Keratinocyte (primary cell): Measurements from ENCODE around the gene DMRT1. TPM values are rescaled to one million over a fixed set of nuclear protein-coding genes. Genes with fewer than 3 reads are reported as not detected.
A peak's percentile ranks its signal among the peaks of the same experiment; 100 is the strongest.

Experiments used
- DNase-seq: peaks from one replicate; pipeline ENCODE4 v3.0.0-alpha.2; 2011; ENCODE audit warnings: low read depth, missing footprints, low spot score
- FAIRE-seq: peaks from 2 replicates; lab custom pipeline; 2011; peaks lifted over from hg19 to GRCh38; lab: Jason Lieb, UNC
- H2AFZ ChIP-seq: 2 replicates; pipeline ENCODE4 v1.6.0; 2012; ENCODE audit warnings: low read length, control low read depth, inconsistent platforms; ENCODE audit not compliant: control insufficient read depth
- H3K27ac ChIP-seq: 2 replicates; pipeline ENCODE4 v1.5.1; 2011; ENCODE audit warnings: low read length; ENCODE audit not compliant: control insufficient read depth, insufficient read depth
- H3K27me3 ChIP-seq: 3 replicates; pipeline ENCODE4 v1.6.0; 2011; ENCODE audit warnings: low read length; ENCODE audit not compliant: control insufficient read depth, insufficient read depth; ENCODE audit errors: extremely low read depth
- H3K36me3 ChIP-seq, 2 experiments: 2 replicates in 1 of 2; 3 replicates in 1 of 2; pipeline ENCODE4 v1.5.1; 2011; ENCODE audit warnings: low read length in 2 of 2, mild to moderate bottlenecking in 1 of 2; ENCODE audit not compliant: control insufficient read depth in 2 of 2, insufficient read depth in 2 of 2; ENCODE audit errors: extremely low read depth in 1 of 2
- H3K4me1 ChIP-seq: 3 replicates; pipeline ENCODE4 v1.5.1; 2011; ENCODE audit warnings: low read length; ENCODE audit not compliant: control insufficient read depth, insufficient read depth; ENCODE audit errors: extremely low read depth
- H3K4me2 ChIP-seq: 3 replicates; pipeline ENCODE4 v1.6.0; 2011; ENCODE audit warnings: low read depth, low read length; ENCODE audit not compliant: control insufficient read depth, insufficient read depth; ENCODE audit errors: extremely low read depth
- H3K4me3 ChIP-seq, 3 experiments: fragments of 200-600 bp in 1 of 3; sonication (generic) in 1 of 3; 2 replicates in 2 of 3; 3 replicates in 1 of 3; pipeline ENCODE4 v1.5.1; 2011 to 2016; ENCODE audit warnings: low read length in 3 of 3, mild to moderate bottlenecking in 3 of 3, control low read depth in 2 of 3, inconsistent platforms in 1 of 3, low read depth in 1 of 3, mixed read lengths in 1 of 3, mixed run types in 1 of 3, moderate library complexity in 1 of 3; ENCODE audit not compliant: control insufficient read depth in 2 of 3, insufficient read depth in 2 of 3; ENCODE audit errors: extremely low read depth in 1 of 3
- H3K79me2 ChIP-seq: 2 replicates; pipeline ENCODE4 v1.6.0; 2012; ENCODE audit warnings: low read length; ENCODE audit not compliant: control insufficient read depth, insufficient read depth
- H3K9ac ChIP-seq: 3 replicates; pipeline ENCODE4 v1.6.0; 2011; ENCODE audit warnings: low read length; ENCODE audit not compliant: control insufficient read depth, insufficient read depth; ENCODE audit errors: extremely low read depth
- H3K9me1 ChIP-seq: 3 replicates; pipeline ENCODE4 v1.6.0; 2011; ENCODE audit warnings: low read length; ENCODE audit not compliant: control insufficient read depth, insufficient read depth; ENCODE audit errors: extremely low read depth
- H3K9me3 ChIP-seq: 2 replicates; pipeline ENCODE4 v1.5.1; 2012; ENCODE audit warnings: low read depth, low read length; ENCODE audit not compliant: control insufficient read depth
- H4K20me1 ChIP-seq: 3 replicates; pipeline ENCODE4 v1.6.0; 2011; ENCODE audit warnings: low read length; ENCODE audit not compliant: control insufficient read depth, insufficient read depth; ENCODE audit errors: extremely low read depth
- EZH2 ChIP-seq: IDR thresholded peaks from one replicate; pipeline ENCODE4 v1.6.1; 2012; ENCODE audit warnings: inconsistent platforms, mild to moderate bottlenecking, low read length, moderate library complexity
- dilution Hi-C: fragments of 300-500 bp; cut with MboI; formaldehyde crosslinking; loops from one replicate; pipeline ENCODE4 v1.7.0; 2020; ENCODE audit warnings: low sequenced_read_pairs; ENCODE audit not compliant: extremely low pct_ligation_motif_present
- polyA plus RNA-seq, 5 experiments: library from polyadenylated mRNA; depleted of rRNA in 3 of 5; stranded (reverse) in 3 of 5; stranded (forward) in 1 of 5; unstranded in 1 of 5; fragments of >200 nt; gene quantifications; 1 replicate in 1 of 5; 2 replicates in 3 of 5; 3 replicates in 1 of 5; pipeline versions ENCODE4 v1.2.1 to v1.2.3, GENCODE V29; 2011 to 2012; ENCODE audit warnings: missing spikeins in 2 of 5, low read depth in 1 of 5, low replicate concordance in 1 of 5
- TF ChIP-seq, protein P1 (sequence below), 3 experiments: IDR thresholded peaks in 1 of 3; conservative IDR thresholded peaks in 1 of 3; optimal IDR thresholded peaks in 1 of 3; 2 replicates in 2 of 3; 3 replicates in 1 of 3; pipeline versions ENCODE3 to v1.5.1; 2011; ENCODE audit warnings: low read length in 3 of 3, mild to moderate bottlenecking in 3 of 3, moderate library complexity in 2 of 3, control low read depth in 1 of 3, inconsistent platforms in 1 of 3; ENCODE audit not compliant: insufficient read depth in 2 of 3; ENCODE audit errors: extremely low read depth in 1 of 3

The DMRT1 gene
- polyA plus RNA-seq, 1 donor (not counting 4 experiments of a cell fraction or from before 2014, with no cell fraction given), result not detected

DNA sequence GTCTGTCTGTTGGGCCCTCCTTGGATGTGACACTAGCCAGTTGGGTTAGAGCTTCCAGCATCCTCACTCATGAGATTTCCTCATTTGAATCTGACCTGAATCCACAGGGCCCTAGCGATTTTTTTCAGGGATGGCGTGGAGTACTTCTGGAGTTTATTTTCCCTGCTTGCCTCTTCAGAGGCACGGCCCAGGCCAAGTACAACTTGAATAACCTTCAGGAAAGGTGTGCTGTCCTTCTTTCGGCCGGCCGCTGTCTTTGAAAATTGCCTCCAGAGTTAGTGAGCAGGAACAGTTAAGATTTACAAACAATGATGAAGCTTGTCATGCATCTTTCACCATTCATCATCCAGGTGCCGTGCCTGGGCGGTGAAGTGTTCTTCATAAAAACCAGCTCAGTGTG, 85.5 kb downstream of the DMRT1 start:
- dilution Hi-C loops, result no loop called here

DNA sequence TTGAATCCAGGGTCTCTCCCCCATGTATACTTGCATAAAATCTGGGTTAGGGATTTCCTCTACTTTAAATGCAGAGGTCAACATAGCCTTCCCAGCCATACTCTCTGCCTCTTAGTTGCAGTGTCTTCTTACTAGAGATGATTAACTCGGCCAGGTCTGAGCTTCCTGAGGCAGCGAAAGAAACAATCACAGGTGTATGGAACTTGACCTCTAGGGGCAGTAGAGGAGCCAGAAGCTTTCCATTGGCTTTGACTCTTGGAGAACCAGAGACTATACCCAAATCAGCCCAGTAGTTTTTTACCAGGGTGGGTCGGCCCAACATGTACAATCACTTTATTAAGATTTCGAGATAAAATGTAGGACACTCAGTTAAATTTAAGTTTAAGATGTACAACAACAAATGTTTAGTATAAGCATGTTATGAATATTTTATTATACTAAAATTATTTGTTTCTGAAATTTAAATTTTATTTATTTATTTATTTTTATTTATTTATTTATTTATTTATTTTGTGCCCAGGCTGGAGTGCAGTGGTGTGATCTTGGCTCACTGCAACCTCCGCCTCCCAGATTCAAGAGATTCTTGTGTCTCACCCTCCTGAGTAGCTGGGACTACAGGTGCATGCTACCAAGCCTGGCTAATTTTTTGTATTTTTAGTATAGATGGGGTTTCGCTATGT, 87.0 kb downstream of the DMRT1 start:
- Histone ChIP-seq H3K27me3 (no peaks in the 10 kb centered on the region), H2AFZ (no peak overlapping the region), H4K20me1 (no peaks in the 10 kb centered on the region), H3K36me3 (no peaks in the 10 kb centered on the region), H3K4me3 (no peak overlapping the region), H3K9me3 (no peaks in the 10 kb centered on the region), H3K9ac (no peak overlapping the region), H3K4me2 (no peak overlapping the region), H3K9me1 (no peaks in the 10 kb centered on the region), H3K4me1 (no peaks in the 10 kb centered on the region), H3K27ac (no peak overlapping the region), H3K79me2 (no peaks in the 10 kb centered on the region)
- FAIRE-seq (no peak), DNase-seq (no peak)
- no peak for TF ChIP-seq EZH2
- TF ChIP-seq, protein P1, sequence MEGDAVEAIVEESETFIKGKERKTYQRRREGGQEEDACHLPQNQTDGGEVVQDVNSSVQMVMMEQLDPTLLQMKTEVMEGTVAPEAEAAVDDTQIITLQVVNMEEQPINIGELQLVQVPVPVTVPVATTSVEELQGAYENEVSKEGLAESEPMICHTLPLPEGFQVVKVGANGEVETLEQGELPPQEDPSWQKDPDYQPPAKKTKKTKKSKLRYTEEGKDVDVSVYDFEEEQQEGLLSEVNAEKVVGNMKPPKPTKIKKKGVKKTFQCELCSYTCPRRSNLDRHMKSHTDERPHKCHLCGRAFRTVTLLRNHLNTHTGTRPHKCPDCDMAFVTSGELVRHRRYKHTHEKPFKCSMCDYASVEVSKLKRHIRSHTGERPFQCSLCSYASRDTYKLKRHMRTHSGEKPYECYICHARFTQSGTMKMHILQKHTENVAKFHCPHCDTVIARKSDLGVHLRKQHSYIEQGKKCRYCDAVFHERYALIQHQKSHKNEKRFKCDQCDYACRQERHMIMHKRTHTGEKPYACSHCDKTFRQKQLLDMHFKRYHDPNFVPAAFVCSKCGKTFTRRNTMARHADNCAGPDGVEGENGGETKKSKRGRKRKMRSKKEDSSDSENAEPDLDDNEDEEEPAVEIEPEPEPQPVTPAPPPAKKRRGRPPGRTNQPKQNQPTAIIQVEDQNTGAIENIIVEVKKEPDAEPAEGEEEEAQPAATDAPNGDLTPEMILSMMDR (optimal IDR thresholded peaks at IDR 0.05 in 1 of 3, IDR thresholded peaks at IDR 0.05 in 1 of 3, conservative IDR thresholded peaks at IDR 0.05 in 1 of 3; ENCODE audit: extremely low read depth in 1 of 3, insufficient read depth in 2 of 3, low read length in 3 of 3), result peak; percentile 31 to 51 (median 49)
- dilution Hi-C loops, result no loop called here

More for the DNA sequence above, 85.5 kb downstream of the DMRT1 start:
- no peaks in the 10 kb centered on the region for H4K20me1 ChIP-seq
- no peak for FAIRE-seq
- no peaks in the 10 kb centered on the region for H3K9me1 ChIP-seq
- no peak overlapping the region for H3K9ac ChIP-seq
- H3K36me3 ChIP-seq, result no peaks in the 10 kb centered on the region
- no peak overlapping the region for H3K4me2 ChIP-seq
- no peak overlapping the region for H3K4me3 ChIP-seq
- no peak overlapping the region for H3K27ac ChIP-seq
- H3K27me3 ChIP-seq, result no peaks in the 10 kb centered on the region
- H3K9me3 ChIP-seq, result no peaks in the 10 kb centered on the region
- H3K79me2 ChIP-seq, result no peaks in the 10 kb centered on the region
- DNase-seq, result no peak
- TF ChIP-seq, protein P1 (optimal IDR thresholded peaks at IDR 0.05 in 1 of 3, IDR thresholded peaks at IDR 0.05 in 1 of 3, conservative IDR thresholded peaks at IDR 0.05 in 1 of 3; ENCODE audit: extremely low read depth in 1 of 3, insufficient read depth in 2 of 3, low read length in 3 of 3), result no peak
- TF ChIP-seq EZH2, result no peak
- no peaks in the 10 kb centered on the region for H3K4me1 ChIP-seq
- no peak overlapping the region for H2AFZ ChIP-seq
